SK-N-SH (cell line): ENCODE data around the gene GRB7. TPM values are rescaled to one million over a fixed set of nuclear protein-coding genes. Genes with fewer than 3 reads are reported as not detected.

ENCODE experiments used
- CTCF ChIA-PET: fragments of 300-600, 350-600 bp; formaldehyde crosslinking; extraction: SDS; loops from one replicate; lab custom pipeline; 2021; lab: Yijun Ruan, JAX
- POLR2A ChIA-PET: fragments of 350-600 bp; sonication (Branson Sonifier 250); formaldehyde crosslinking; extraction: SDS; loops from one replicate; lab custom pipeline; 2020; ENCODE audit warnings: antibody characterized with exemption, inconsistent platforms; lab: Yijun Ruan, JAX
- DNase-seq: peaks from one replicate; pipeline ENCODE4 v3.0.0; 2012
- H2AFZ ChIP-seq: fragments of 200-600 bp; sonication (generic); 2 replicates; pipeline ENCODE4 v1.8.1; 2016; ENCODE audit warnings: antibody characterized with exemption, mild to moderate bottlenecking, low read depth
- H3F3A ChIP-seq: fragments of 200-600 bp; sonication (generic); replicated peaks from 2 replicates; pipeline ENCODE3; 2016; ENCODE audit warnings: antibody characterized with exemption, mild to moderate bottlenecking; ENCODE audit not compliant: insufficient read depth
- H3K27ac ChIP-seq, 2 experiments: fragments of 200-500 bp in 1 of 2; fragments of 200-600 bp in 1 of 2; sonication (Bioruptor generic) in 1 of 2; sonication (generic), shearing (Covaris generic) in 1 of 2; 2 replicates each; pipeline versions ENCODE4 v1.5.1 to v1.6.1; 2014 to 2016; ENCODE audit warnings: low read depth in 2 of 2, inconsistent platforms in 1 of 2, low read length in 1 of 2, mild to moderate bottlenecking in 1 of 2, mixed read lengths in 1 of 2
- H3K27me3 ChIP-seq: fragments of 200-600 bp; sonication (generic), shearing (Covaris generic); 2 replicates; pipeline ENCODE4 v1.6.1; 2016; ENCODE audit warnings: mixed run types; ENCODE audit not compliant: insufficient read depth
- H3K36me3 ChIP-seq, 2 experiments: fragments of 200-500 bp in 1 of 2; fragments of 200-600 bp in 1 of 2; sonication (Bioruptor generic) in 1 of 2; sonication (generic) in 1 of 2; replicated peaks in 1 of 2; 2 replicates each; pipeline versions ENCODE3 to v1.5.1; 2014 to 2016; ENCODE audit warnings: low read length in 1 of 2, mild to moderate bottlenecking in 1 of 2; ENCODE audit not compliant: insufficient read depth in 2 of 2, control insufficient read depth in 1 of 2
- H3K4me1 ChIP-seq, 2 experiments: fragments of 200-500 bp in 1 of 2; fragments of 200-600 bp in 1 of 2; sonication (Bioruptor generic) in 1 of 2; sonication (generic), shearing (Covaris generic) in 1 of 2; 2 replicates each; pipeline versions ENCODE4 v1.5.1 to v1.6.1; 2014 to 2016; ENCODE audit warnings: low read depth in 1 of 2, low read length in 1 of 2, mixed run types in 1 of 2; ENCODE audit not compliant: insufficient read depth in 2 of 2, control insufficient read depth in 1 of 2
- H3K4me2 ChIP-seq: fragments of 200-600 bp; sonication (generic), shearing (Covaris generic); 2 replicates; pipeline ENCODE4 v1.6.1; 2017; ENCODE audit warnings: mixed run types
- H3K4me3 ChIP-seq, 2 experiments: fragments of 200-500 bp in 1 of 2; fragments of 200-600 bp in 1 of 2; sonication (Bioruptor generic) in 1 of 2; sonication (generic), shearing (Covaris generic) in 1 of 2; 2 replicates each; pipeline versions ENCODE4 v1.5.1 to v1.8.1; 2014 to 2016; ENCODE audit warnings: low read depth in 2 of 2, inconsistent platforms in 1 of 2, low read length in 1 of 2, mild to moderate bottlenecking in 1 of 2, mixed read lengths in 1 of 2, moderate library complexity in 1 of 2
- H3K79me2 ChIP-seq: fragments of 200-600 bp; sonication (generic); 2 replicates; pipeline ENCODE4 v1.8.1; 2017; ENCODE audit warnings: mild to moderate bottlenecking; ENCODE audit not compliant: insufficient read depth
- H3K9ac ChIP-seq: fragments of 200-600 bp; sonication (generic); 2 replicates; pipeline ENCODE4 v1.6.1; 2017; ENCODE audit warnings: mixed run types
- H3K9me2 ChIP-seq: fragments of 200-600 bp; sonication (generic); 2 replicates; pipeline ENCODE4 v1.6.1; 2017; ENCODE audit warnings: mixed run types
- H3K9me3 ChIP-seq: fragments of 200-600 bp; sonication (generic); 2 replicates; pipeline ENCODE4 v1.6.1; 2017; ENCODE audit warnings: mixed run types, mild to moderate bottlenecking, moderate library complexity
- H4K20me1 ChIP-seq: fragments of 200-600 bp; sonication (generic); 2 replicates; pipeline ENCODE4 v1.6.1; 2017; ENCODE audit warnings: mild to moderate bottlenecking, mixed run types; ENCODE audit not compliant: insufficient read depth
- CHD2 ChIP-seq: fragments of 150-350 bp; IDR thresholded peaks from 2 replicates; pipeline ENCODE4 v1.6.1; 2018; ENCODE audit warnings: low read length; ENCODE audit not compliant: partially characterized antibody
- EP300 ChIP-seq, 2 experiments: IDR thresholded peaks; 2 replicates each; pipeline versions ENCODE4 v1.4.0 to v1.6.1; 2012; ENCODE audit warnings: borderline replicate concordance in 1 of 2, low read depth in 1 of 2, low read length in 1 of 2
- FOSL2 ChIP-seq: IDR thresholded peaks from 2 replicates; pipeline ENCODE4 v1.4.0; 2012; ENCODE audit warnings: low read depth, mild to moderate bottlenecking, moderate library complexity, borderline replicate concordance
- FOXJ3 ChIP-seq: sonication (generic); formaldehyde crosslinking; IDR thresholded peaks from 2 replicates; pipeline ENCODE4 v1.5.1; 2020; ENCODE audit warnings: mild to moderate bottlenecking, missing genetic modification reagents
- GATA2 ChIP-seq: sonication (generic); formaldehyde crosslinking; IDR thresholded peaks from 2 replicates; pipeline ENCODE4 v1.5.0; 2020; ENCODE audit warnings: mild to moderate bottlenecking, missing genetic modification reagents
- JUND ChIP-seq: IDR thresholded peaks from 2 replicates; pipeline ENCODE4 v1.4.0; 2012
- MXI1 ChIP-seq: IDR thresholded peaks from 2 replicates; pipeline ENCODE4 v1.6.1; 2012; ENCODE audit warnings: mild to moderate bottlenecking, low read depth, low read length, improper control_type of control experiment
- NFIC ChIP-seq: IDR thresholded peaks from 2 replicates; pipeline ENCODE4 v1.4.0; 2012; ENCODE audit warnings: borderline replicate concordance
- NRF1 ChIP-seq: IDR thresholded peaks from 2 replicates; pipeline ENCODE4 v1.6.1; 2012; ENCODE audit warnings: low read depth, mild to moderate bottlenecking, low read length
- RFX5 ChIP-seq: IDR thresholded peaks from 2 replicates; pipeline ENCODE4 v1.6.1; 2012; ENCODE audit warnings: mild to moderate bottlenecking, improper control_type of control experiment, low read length
- SIN3A ChIP-seq: IDR thresholded peaks from 2 replicates; pipeline ENCODE4 v1.6.1; 2012; ENCODE audit warnings: low read depth, mild to moderate bottlenecking, low read length, moderate library complexity, borderline replicate concordance
- SMC3 ChIP-seq: IDR thresholded peaks from 2 replicates; pipeline ENCODE4 v1.6.1; 2012; ENCODE audit warnings: low read depth, low read length, improper control_type of control experiment
- TAF1 ChIP-seq: IDR thresholded peaks from 2 replicates; pipeline ENCODE4 v1.6.1; 2012; ENCODE audit warnings: low read depth, mild to moderate bottlenecking, low read length, moderate library complexity, borderline replicate concordance
- TCF12 ChIP-seq: IDR thresholded peaks from 2 replicates; pipeline ENCODE4 v1.4.0; 2012
- TEAD4 ChIP-seq: IDR thresholded peaks from 2 replicates; pipeline ENCODE4 v1.4.0; 2012; ENCODE audit warnings: mild to moderate bottlenecking, borderline replicate concordance; ENCODE audit not compliant: insufficient read depth
- YY1 ChIP-seq: IDR thresholded peaks from 2 replicates; pipeline ENCODE4 v1.4.0; 2012; ENCODE audit warnings: low read depth, mild to moderate bottlenecking
- WGBS: methylation state at CpG from one replicate; pipeline ENCODE4 v1.1.6; 2017; ENCODE audit warnings: low lambda C conversion rate; 5-methylcytosine and 5-hydroxymethylcytosine counted together
- polyA plus RNA-seq, 3 experiments: library from polyadenylated mRNA; depleted of rRNA; stranded (reverse); fragments of >200 nt; gene quantifications; 2 replicates each; pipeline ENCODE4 v1.2.3, GENCODE V29; 2012
- TF ChIP-seq, protein P1 (sequence below): IDR thresholded peaks from 2 replicates; pipeline ENCODE4; 2012
- TF ChIP-seq, protein P2 (sequence below): IDR thresholded peaks from 2 replicates; pipeline ENCODE4 v1.4.0; 2012; ENCODE audit warnings: low read depth, borderline replicate concordance
- TF ChIP-seq, protein P3 (sequence below): fragments of 200-600 bp; sonication (generic); IDR thresholded peaks from 2 replicates; pipeline ENCODE4 v1.6.1; 2017; ENCODE audit warnings: antibody characterized with exemption, mild to moderate bottlenecking, moderate library complexity

Gene GRB7
- polyA plus RNA-seq, 1 of the 3 experiments (the other 2 are of a cell fraction) = not detected

DNA sequence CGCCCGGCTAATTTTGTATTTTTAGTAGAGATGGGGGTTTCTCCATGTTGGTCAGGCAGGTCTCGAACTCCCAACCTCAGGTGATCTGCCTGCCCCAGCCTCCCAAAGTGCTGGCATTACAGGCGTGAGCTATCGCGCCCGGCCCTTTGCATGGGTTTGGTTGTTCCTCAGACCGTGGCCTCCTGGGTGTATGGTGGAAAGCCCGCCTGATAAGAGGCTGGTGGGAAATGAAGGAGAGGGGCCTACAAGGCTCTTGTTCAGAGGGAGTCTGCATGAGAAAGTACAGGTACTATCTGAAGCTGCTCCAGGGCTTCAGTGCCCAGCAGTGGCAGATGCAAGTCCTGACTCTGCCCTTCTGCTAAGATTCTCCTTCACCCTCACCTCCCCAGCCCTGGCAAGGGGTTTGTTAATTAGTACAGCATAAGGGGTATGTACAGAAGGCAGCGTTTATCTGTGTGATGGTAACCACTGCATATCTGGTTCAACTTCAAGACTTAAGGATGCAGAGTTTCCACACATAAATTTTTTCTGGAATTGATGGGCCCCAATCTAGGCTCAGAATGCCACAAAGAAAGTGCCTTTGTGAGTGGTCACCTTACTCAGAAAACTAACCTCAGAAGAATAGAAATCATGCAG is 24.2 kb downstream of the GRB7 start:
- Histone ChIP-seq H3F3A (no peaks in the 10 kb centered on the region), H3K27ac (no peak overlapping the region), H4K20me1 (no peaks in the 10 kb centered on the region), H3K4me1 (no peaks in the 10 kb centered on the region), H3K36me3 (no peaks in the 10 kb centered on the region), H2AFZ (no peak overlapping the region), H3K4me2 (no peak overlapping the region), H3K9me3 (no peaks in the 10 kb centered on the region), H3K9ac (no peak overlapping the region), H3K4me3 (no peak overlapping the region), H3K27me3 (peaks cover 83% of the 10 kb centered on the region), H3K9me2 (no peaks in the 10 kb centered on the region), H3K79me2 (no peaks in the 10 kb centered on the region)
- 37% methylated on average over 10 of the region's 10 CpGs for WGBS
- TF ChIP-seq, protein P1, sequence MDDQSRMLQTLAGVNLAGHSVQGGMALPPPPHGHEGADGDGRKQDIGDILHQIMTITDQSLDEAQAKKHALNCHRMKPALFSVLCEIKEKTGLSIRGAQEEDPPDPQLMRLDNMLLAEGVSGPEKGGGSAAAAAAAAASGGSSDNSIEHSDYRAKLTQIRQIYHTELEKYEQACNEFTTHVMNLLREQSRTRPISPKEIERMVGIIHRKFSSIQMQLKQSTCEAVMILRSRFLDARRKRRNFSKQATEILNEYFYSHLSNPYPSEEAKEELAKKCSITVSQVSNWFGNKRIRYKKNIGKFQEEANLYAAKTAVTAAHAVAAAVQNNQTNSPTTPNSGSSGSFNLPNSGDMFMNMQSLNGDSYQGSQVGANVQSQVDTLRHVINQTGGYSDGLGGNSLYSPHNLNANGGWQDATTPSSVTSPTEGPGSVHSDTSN = no peak
- TF ChIP-seq, protein P2, sequence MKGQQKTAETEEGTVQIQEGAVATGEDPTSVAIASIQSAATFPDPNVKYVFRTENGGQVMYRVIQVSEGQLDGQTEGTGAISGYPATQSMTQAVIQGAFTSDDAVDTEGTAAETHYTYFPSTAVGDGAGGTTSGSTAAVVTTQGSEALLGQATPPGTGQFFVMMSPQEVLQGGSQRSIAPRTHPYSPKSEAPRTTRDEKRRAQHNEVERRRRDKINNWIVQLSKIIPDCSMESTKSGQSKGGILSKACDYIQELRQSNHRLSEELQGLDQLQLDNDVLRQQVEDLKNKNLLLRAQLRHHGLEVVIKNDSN = no peak
- TF ChIP-seq NFIC = no peak
- TF ChIP-seq SIN3A = no peak
- TF ChIP-seq MXI1 = no peak
- TF ChIP-seq GATA2 (CRISPR knock-in tag) = no peak
- TF ChIP-seq NRF1 = no peak
- TF ChIP-seq YY1 = no peak
- no peak for TF ChIP-seq TEAD4
- TF ChIP-seq TCF12 = no peak
- no peak for TF ChIP-seq RFX5
- TF ChIP-seq, protein P3, sequence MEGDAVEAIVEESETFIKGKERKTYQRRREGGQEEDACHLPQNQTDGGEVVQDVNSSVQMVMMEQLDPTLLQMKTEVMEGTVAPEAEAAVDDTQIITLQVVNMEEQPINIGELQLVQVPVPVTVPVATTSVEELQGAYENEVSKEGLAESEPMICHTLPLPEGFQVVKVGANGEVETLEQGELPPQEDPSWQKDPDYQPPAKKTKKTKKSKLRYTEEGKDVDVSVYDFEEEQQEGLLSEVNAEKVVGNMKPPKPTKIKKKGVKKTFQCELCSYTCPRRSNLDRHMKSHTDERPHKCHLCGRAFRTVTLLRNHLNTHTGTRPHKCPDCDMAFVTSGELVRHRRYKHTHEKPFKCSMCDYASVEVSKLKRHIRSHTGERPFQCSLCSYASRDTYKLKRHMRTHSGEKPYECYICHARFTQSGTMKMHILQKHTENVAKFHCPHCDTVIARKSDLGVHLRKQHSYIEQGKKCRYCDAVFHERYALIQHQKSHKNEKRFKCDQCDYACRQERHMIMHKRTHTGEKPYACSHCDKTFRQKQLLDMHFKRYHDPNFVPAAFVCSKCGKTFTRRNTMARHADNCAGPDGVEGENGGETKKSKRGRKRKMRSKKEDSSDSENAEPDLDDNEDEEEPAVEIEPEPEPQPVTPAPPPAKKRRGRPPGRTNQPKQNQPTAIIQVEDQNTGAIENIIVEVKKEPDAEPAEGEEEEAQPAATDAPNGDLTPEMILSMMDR = no peak
- no peak for TF ChIP-seq TAF1
- TF ChIP-seq SMC3 = no peak
- TF ChIP-seq CHD2 = no peak
- no peak for TF ChIP-seq EP300 (IDR thresholded peaks at IDR 0.05; ENCODE audit: borderline replicate concordance in 1 of 2, low read depth in 1 of 2, low read length in 1 of 2)
- no peak for TF ChIP-seq FOSL2
- TF ChIP-seq JUND = no peak
- no peak for TF ChIP-seq FOXJ3 (CRISPR knock-in tag)
- no peak for DNase-seq
- ChIA-PET POLR2A (no interaction called here), CTCF (interaction anchor here (0.9 to 1.5 kb wide), 2 partner anchors 32 to 214 kb away, joined by 3 read pairs; no protein-coding TSS in a partner anchor)
